HEK293T (cell line): ENCODE measurements around the gene HSP90AB1.

Source experiments
- CTCF ChIA-PET: fragments of 350-600 bp; formaldehyde crosslinking; extraction: SDS; loops from one replicate; lab custom pipeline; 2021; ENCODE audit warnings: antibody characterized with exemption, inconsistent platforms; lab: Yijun Ruan, JAX
- POLR2A ChIA-PET: fragments of 350-600 bp; formaldehyde crosslinking; extraction: SDS; loops from one replicate; lab custom pipeline; 2020; ENCODE audit warnings: antibody characterized with exemption, inconsistent platforms; lab: Yijun Ruan, JAX
- DNase-seq: peaks from one replicate; pipeline ENCODE4 v3.0.0; 2012; ENCODE audit warnings: mixed read lengths; ENCODE audit errors: extremely low spot score
- ARNT ChIP-seq: fragments of 450-650 bp; IDR thresholded peaks from 2 replicates; pipeline ENCODE4 v1.6.1; 2017; ENCODE audit warnings: mild to moderate bottlenecking
- BHLHE40 ChIP-seq: fragments of 450-650 bp; IDR thresholded peaks from 2 replicates; pipeline ENCODE4 v1.6.1; 2016; ENCODE audit warnings: mild to moderate bottlenecking, moderate library complexity, borderline replicate concordance
- CTBP1 ChIP-seq: fragments of 450-650 bp; IDR thresholded peaks from 2 replicates; pipeline ENCODE4 v1.6.1; 2016; ENCODE audit warnings: borderline replicate concordance
- ELF4 ChIP-seq: fragments of 450-650 bp; IDR thresholded peaks from 2 replicates; pipeline ENCODE4 v1.6.1; 2017; ENCODE audit warnings: antibody characterized with exemption
- FOXA1 ChIP-seq: fragments of 450-650 bp; IDR thresholded peaks from 2 replicates; pipeline ENCODE4 v1.6.1; 2016; ENCODE audit warnings: mild to moderate bottlenecking
- FOXK2 ChIP-seq: fragments of 450-650 bp; IDR thresholded peaks from 2 replicates; pipeline ENCODE4 v1.6.1; 2016; ENCODE audit warnings: mild to moderate bottlenecking
- FOXM1 ChIP-seq: fragments of 450-650 bp; IDR thresholded peaks from 2 replicates; pipeline ENCODE4 v1.6.1; 2017; ENCODE audit warnings: mild to moderate bottlenecking, borderline replicate concordance
- HDGF ChIP-seq: fragments of 450-650 bp; IDR thresholded peaks from 2 replicates; pipeline ENCODE4 v1.6.1; 2017; ENCODE audit warnings: antibody characterized with exemption, borderline replicate concordance
- L3MBTL2 ChIP-seq: fragments of 450-650 bp; conservative IDR thresholded peaks from 2 replicates; pipeline ENCODE4 v1.6.1; 2016; ENCODE audit warnings: mild to moderate bottlenecking
- LEF1 ChIP-seq: fragments of 450-650 bp; IDR thresholded peaks from 2 replicates; pipeline ENCODE4 v1.6.1; 2017; ENCODE audit warnings: mild to moderate bottlenecking, borderline replicate concordance
- NFRKB ChIP-seq: fragments of 450-650 bp; IDR thresholded peaks from 2 replicates; pipeline ENCODE4 v1.6.1; 2016; ENCODE audit warnings: mild to moderate bottlenecking, moderate library complexity
- PKNOX1 ChIP-seq: fragments of 450-650 bp; IDR thresholded peaks from 2 replicates; pipeline ENCODE4 v1.6.1; 2016
- SP1 ChIP-seq: fragments of 450-650 bp; IDR thresholded peaks from 2 replicates; pipeline ENCODE4 v1.6.1; 2017
- SUZ12 ChIP-seq: fragments of 450-650 bp; IDR thresholded peaks from 2 replicates; pipeline ENCODE4 v1.6.1; 2016; ENCODE audit warnings: mild to moderate bottlenecking
- TARDBP ChIP-seq: fragments of 450-650 bp; IDR thresholded peaks from 2 replicates; pipeline ENCODE4 v1.6.1; 2016
- ZNF384 ChIP-seq: fragments of 450-650 bp; IDR thresholded peaks from 2 replicates; pipeline ENCODE4 v1.6.1; 2016

The HSP90AB1 gene

GRCh38 chr6:44234101-44235025 is 12.5 kb upstream of the HSP90AB1 start:
- DNase-seq: peak; percentile 64
- CTCF ChIA-PET: interaction anchor here (0.6 to 3.2 kb wide), 13 partner anchors 8 to 123 kb away, joined by 3 to 15 read pairs (median 4); partner anchors contain the start of gene SLC29A1
- POLR2A ChIA-PET: interaction anchor here (1.0 to 5.6 kb wide), 5 partner anchors 9 to 61 kb away, joined by 3 to 49 read pairs (median 3); partner anchors contain the start of genes HSP90AB1 and SLC29A1
- TF ChIP-seq TARDBP (no peak), CTBP1 (no peak), FOXM1 (no peak), SUZ12 (no peak), FOXA1 (no peak), ELF4 (no peak), SP1 (no peak), NFRKB (no peak), LEF1 (no peak), BHLHE40 (no peak), HDGF (no peak), FOXK2 (no peak), L3MBTL2 (no peak), PKNOX1 (no peak), ARNT (no peak), ZNF384 (no peak)

GRCh38 chr6:44235269-44235668 is 11.6 kb upstream of the HSP90AB1 start:
- ChIA-PET CTCF (interaction anchor here (0.7 to 3.2 kb wide), 11 partner anchors 8 to 124 kb away, joined by 3 to 15 read pairs (median 4); partner anchors contain the start of gene SLC29A1), POLR2A (interaction anchor here (1.0 to 5.6 kb wide), 4 partner anchors 10 to 16 kb away, joined by 3 to 49 read pairs (median 4); partner anchors contain the start of genes HSP90AB1 and SLC29A1)
- DNase-seq: no peak
- TF ChIP-seq SUZ12 (no peak), L3MBTL2 (no peak)

- no peak for DNase-seq
- ChIA-PET POLR2A (interaction anchor here (0.7 to 5.6 kb wide), 5 partner anchors 10 to 21 kb away, joined by 3 to 49 read pairs (median 6); partner anchors contain the start of genes HSP90AB1, SLC29A1 and SLC35B2), CTCF (interaction anchor here (0.7 to 3.2 kb wide), 8 partner anchors 8 to 64 kb away, joined by 3 to 15 read pairs (median 6); partner anchors contain the start of genes HSP90AB1, SLC29A1 and SLC35B2)
- no peak for TF ChIP-seq TARDBP
- TF ChIP-seq PKNOX1: no peak
- no peak for TF ChIP-seq HDGF
- TF ChIP-seq FOXK2: no peak
- no peak for TF ChIP-seq ZNF384
- TF ChIP-seq L3MBTL2: no peak
- TF ChIP-seq NFRKB: no peak
- no peak for TF ChIP-seq LEF1
- no peak for TF ChIP-seq FOXA1
- TF ChIP-seq ARNT: no peak
Measured at GRCh38 chr6:44235891-44236516, 10.9 kb upstream of the HSP90AB1 start.

GRCh38 chr6:44237021-44237812 is 9.7 kb upstream of the HSP90AB1 start:
- TF ChIP-seq TARDBP (no peak), ARNT (no peak), HDGF (no peak), ZNF384 (no peak), FOXK2 (no peak), PKNOX1 (no peak), NFRKB (no peak), FOXA1 (no peak), L3MBTL2 (no peak), FOXM1 (no peak), BHLHE40 (no peak)
- CTCF ChIA-PET: interaction anchor here (0.7 to 1.7 kb wide), 10 partner anchors 9 to 203 kb away, joined by 3 to 11 read pairs (median 6); partner anchors contain the start of genes HSP90AB1, SLC29A1 and SLC35B2
- POLR2A ChIA-PET: interaction anchor here (0.6 to 5.6 kb wide), 8 partner anchors 10 to 68 kb away, joined by 4 to 49 read pairs (median 4); partner anchors contain the start of genes HSP90AB1, SLC29A1 and SLC35B2
- peak; percentile 67 for DNase-seq
